SK-N-SH (cell line): ENCODE measurements around the gene ZFX. TPM values are rescaled to one million over a fixed set of nuclear protein-coding genes. Genes with fewer than 3 reads are reported as not detected.

ENCODE experiments used
- CTCF ChIA-PET: fragments of 300-600, 350-600 bp; formaldehyde crosslinking; extraction: SDS; loops from one replicate; lab custom pipeline; 2021; lab: Yijun Ruan, JAX
- POLR2A ChIA-PET: fragments of 350-600 bp; sonication (Branson Sonifier 250); formaldehyde crosslinking; extraction: SDS; loops from one replicate; lab custom pipeline; 2020; ENCODE audit warnings: antibody characterized with exemption, inconsistent platforms; lab: Yijun Ruan, JAX
- DNase-seq: peaks from one replicate; pipeline ENCODE4 v3.0.0; 2012
- H2AFZ ChIP-seq: fragments of 200-600 bp; sonication (generic); 2 replicates; pipeline ENCODE4 v1.8.1; 2016; ENCODE audit warnings: antibody characterized with exemption, mild to moderate bottlenecking, low read depth
- H3F3A ChIP-seq: fragments of 200-600 bp; sonication (generic); replicated peaks from 2 replicates; pipeline ENCODE3; 2016; ENCODE audit warnings: antibody characterized with exemption, mild to moderate bottlenecking; ENCODE audit not compliant: insufficient read depth
- H3K27ac ChIP-seq, 2 experiments: fragments of 200-500 bp in 1 of 2; fragments of 200-600 bp in 1 of 2; sonication (Bioruptor generic) in 1 of 2; sonication (generic), shearing (Covaris generic) in 1 of 2; 2 replicates each; pipeline versions ENCODE4 v1.5.1 to v1.6.1; 2014 to 2016; ENCODE audit warnings: low read depth in 2 of 2, inconsistent platforms in 1 of 2, low read length in 1 of 2, mild to moderate bottlenecking in 1 of 2, mixed read lengths in 1 of 2
- H3K27me3 ChIP-seq: fragments of 200-600 bp; sonication (generic), shearing (Covaris generic); 2 replicates; pipeline ENCODE4 v1.6.1; 2016; ENCODE audit warnings: mixed run types; ENCODE audit not compliant: insufficient read depth
- H3K36me3 ChIP-seq, 2 experiments: fragments of 200-500 bp in 1 of 2; fragments of 200-600 bp in 1 of 2; sonication (Bioruptor generic) in 1 of 2; sonication (generic) in 1 of 2; replicated peaks in 1 of 2; 2 replicates each; pipeline versions ENCODE3 to v1.5.1; 2014 to 2016; ENCODE audit warnings: low read length in 1 of 2, mild to moderate bottlenecking in 1 of 2; ENCODE audit not compliant: insufficient read depth in 2 of 2, control insufficient read depth in 1 of 2
- H3K4me1 ChIP-seq, 2 experiments: fragments of 200-500 bp in 1 of 2; fragments of 200-600 bp in 1 of 2; sonication (Bioruptor generic) in 1 of 2; sonication (generic), shearing (Covaris generic) in 1 of 2; 2 replicates each; pipeline versions ENCODE4 v1.5.1 to v1.6.1; 2014 to 2016; ENCODE audit warnings: low read depth in 1 of 2, low read length in 1 of 2, mixed run types in 1 of 2; ENCODE audit not compliant: insufficient read depth in 2 of 2, control insufficient read depth in 1 of 2
- H3K4me2 ChIP-seq: fragments of 200-600 bp; sonication (generic), shearing (Covaris generic); 2 replicates; pipeline ENCODE4 v1.6.1; 2017; ENCODE audit warnings: mixed run types
- H3K4me3 ChIP-seq, 2 experiments: fragments of 200-500 bp in 1 of 2; fragments of 200-600 bp in 1 of 2; sonication (Bioruptor generic) in 1 of 2; sonication (generic), shearing (Covaris generic) in 1 of 2; 2 replicates each; pipeline versions ENCODE4 v1.5.1 to v1.8.1; 2014 to 2016; ENCODE audit warnings: low read depth in 2 of 2, inconsistent platforms in 1 of 2, low read length in 1 of 2, mild to moderate bottlenecking in 1 of 2, mixed read lengths in 1 of 2, moderate library complexity in 1 of 2
- H3K79me2 ChIP-seq: fragments of 200-600 bp; sonication (generic); 2 replicates; pipeline ENCODE4 v1.8.1; 2017; ENCODE audit warnings: mild to moderate bottlenecking; ENCODE audit not compliant: insufficient read depth
- H3K9ac ChIP-seq: fragments of 200-600 bp; sonication (generic); 2 replicates; pipeline ENCODE4 v1.6.1; 2017; ENCODE audit warnings: mixed run types
- H3K9me2 ChIP-seq: fragments of 200-600 bp; sonication (generic); 2 replicates; pipeline ENCODE4 v1.6.1; 2017; ENCODE audit warnings: mixed run types
- H3K9me3 ChIP-seq: fragments of 200-600 bp; sonication (generic); 2 replicates; pipeline ENCODE4 v1.6.1; 2017; ENCODE audit warnings: mixed run types, mild to moderate bottlenecking, moderate library complexity
- H4K20me1 ChIP-seq: fragments of 200-600 bp; sonication (generic); 2 replicates; pipeline ENCODE4 v1.6.1; 2017; ENCODE audit warnings: mild to moderate bottlenecking, mixed run types; ENCODE audit not compliant: insufficient read depth
- CHD2 ChIP-seq: fragments of 150-350 bp; IDR thresholded peaks from 2 replicates; pipeline ENCODE4 v1.6.1; 2018; ENCODE audit warnings: low read length; ENCODE audit not compliant: partially characterized antibody
- CTCF ChIP-seq: fragments of 200-600 bp; sonication (generic); IDR thresholded peaks from 2 replicates; pipeline ENCODE4 v1.6.1; 2017; ENCODE audit warnings: antibody characterized with exemption, mild to moderate bottlenecking, moderate library complexity
- ELF1 ChIP-seq: IDR thresholded peaks from 2 replicates; pipeline ENCODE4 v1.4.0; 2012
- FOXM1 ChIP-seq: IDR thresholded peaks from 2 replicates; pipeline ENCODE4 v1.4.0; 2012; ENCODE audit warnings: low read depth, mild to moderate bottlenecking
- GABPA ChIP-seq: IDR thresholded peaks from 2 replicates; pipeline ENCODE4 v1.4.0; 2012; ENCODE audit warnings: low read depth, mild to moderate bottlenecking
- IRF3 ChIP-seq: fragments of 150-350 bp; IDR thresholded peaks from 2 replicates; pipeline ENCODE4 v1.6.1; 2016; ENCODE audit warnings: mild to moderate bottlenecking, low read depth, low read length
- MEF2A ChIP-seq: IDR thresholded peaks from 2 replicates; pipeline ENCODE4 v1.4.0; 2012; ENCODE audit warnings: low read depth, borderline replicate concordance
- NFIC ChIP-seq: IDR thresholded peaks from 2 replicates; pipeline ENCODE4 v1.4.0; 2012; ENCODE audit warnings: borderline replicate concordance
- RCOR1 ChIP-seq: fragments of 150-350 bp; IDR thresholded peaks from 2 replicates; pipeline ENCODE4 v1.6.1; 2017; ENCODE audit warnings: antibody characterized with exemption, low read length
- REST ChIP-seq: IDR thresholded peaks from 2 replicates; pipeline ENCODE4 v1.6.1; 2012; ENCODE audit warnings: mild to moderate bottlenecking, low read depth, low read length, moderate library complexity
- RFX5 ChIP-seq: IDR thresholded peaks from 2 replicates; pipeline ENCODE4 v1.6.1; 2012; ENCODE audit warnings: mild to moderate bottlenecking, improper control_type of control experiment, low read length
- RXRA ChIP-seq: IDR thresholded peaks from 2 replicates; pipeline ENCODE4 v1.4.0; 2012; ENCODE audit warnings: low read depth, mild to moderate bottlenecking, borderline replicate concordance
- SMC3 ChIP-seq: IDR thresholded peaks from 2 replicates; pipeline ENCODE4 v1.6.1; 2012; ENCODE audit warnings: low read depth, low read length, improper control_type of control experiment
- TAF1 ChIP-seq: IDR thresholded peaks from 2 replicates; pipeline ENCODE4 v1.6.1; 2012; ENCODE audit warnings: low read depth, mild to moderate bottlenecking, low read length, moderate library complexity, borderline replicate concordance
- TCF12 ChIP-seq: IDR thresholded peaks from 2 replicates; pipeline ENCODE4 v1.4.0; 2012
- TEAD4 ChIP-seq: IDR thresholded peaks from 2 replicates; pipeline ENCODE4 v1.4.0; 2012; ENCODE audit warnings: mild to moderate bottlenecking, borderline replicate concordance; ENCODE audit not compliant: insufficient read depth
- USF2 ChIP-seq: fragments of 150-350 bp; IDR thresholded peaks from 2 replicates; pipeline ENCODE4 v1.6.1; 2017; ENCODE audit warnings: antibody characterized with exemption, low read length, low read depth, borderline replicate concordance
- WGBS: methylation state at CpG from one replicate; pipeline ENCODE4 v1.1.6; 2017; ENCODE audit warnings: low lambda C conversion rate; 5-methylcytosine and 5-hydroxymethylcytosine counted together
- polyA plus RNA-seq, 3 experiments: library from polyadenylated mRNA; depleted of rRNA; stranded (reverse); fragments of >200 nt; gene quantifications; 2 replicates each; pipeline ENCODE4 v1.2.3, GENCODE V29; 2012

ZFX gene
- polyA plus RNA-seq, 1 of the 3 experiments (the other 2 are of a cell fraction) = 9.0 TPM

GRCh38 chrX:24231131-24231540 is 81.6 kb downstream of the ZFX start (continued):
- TF ChIP-seq REST = no peak
- no peak for TF ChIP-seq FOXM1
- TF ChIP-seq RFX5 = no peak
- TF ChIP-seq ELF1 = no peak
- no peak for TF ChIP-seq TAF1
- TF ChIP-seq RXRA = no peak
- no peak for TF ChIP-seq CHD2
- TF ChIP-seq MEF2A = no peak
- no peak for TF ChIP-seq GABPA
- TF ChIP-seq CTCF = no peak
- TF ChIP-seq TEAD4 = no peak
- no peak for TF ChIP-seq USF2
- TF ChIP-seq TCF12 = peak; percentile 68; the same call in 1 of the 2 replicates
- TF ChIP-seq NFIC = no peak
- no peak for TF ChIP-seq SMC3

- H4K20me1 ChIP-seq = no peaks in the 10 kb centered on the region
- peaks cover 7% of the 10 kb centered on the region for H3F3A ChIP-seq
- no peaks in the 10 kb centered on the region; the same call in 1 of the 2 replicates for H3K27me3 ChIP-seq
- H3K9me3 ChIP-seq = no peaks in the 10 kb centered on the region
- POLR2A ChIA-PET = no interaction called here
- H3K9ac ChIP-seq = no peak overlapping the region
- DNase-seq = no peak
- peak overlapping the region in 1 of 2 experiments; percentile 56; a peak in 2 of 4 replicates for H3K27ac ChIP-seq
- no peaks in the 10 kb centered on the region for H3K4me1 ChIP-seq
- no peaks in the 10 kb centered on the region for H3K36me3 ChIP-seq
- CTCF ChIA-PET = interaction anchor here (0.5 to 2.6 kb wide), 3 partner anchors 11 to 470 kb away, joined by 3 to 7 read pairs (median 4); no protein-coding TSS in a partner anchor
- H2AFZ ChIP-seq = peak overlapping the region; percentile 54; the same call in 1 of the 2 replicates
- WGBS = 24% methylated on average over 1 of the region's 1 CpG
- peak overlapping the region; percentile 39 for H3K4me2 ChIP-seq
- no peaks in the 10 kb centered on the region for H3K9me2 ChIP-seq
- no peaks in the 10 kb centered on the region for H3K79me2 ChIP-seq
- H3K4me3 ChIP-seq = peak overlapping the region in 1 of 2 experiments; percentile 27; a peak in 1 of 4 replicates
- TF ChIP-seq IRF3 (no peak), SMC3 (no peak), MEF2A (no peak), REST (no peak), RCOR1 (no peak), ELF1 (no peak)
Measured at GRCh38 chrX:24231641-24232179, 82.2 kb downstream of the ZFX start.
